Measurements from ENCODE around the gene ZSCAN22. TPM values are rescaled to one million over a fixed set of nuclear protein-coding genes. Genes with fewer than 3 reads are reported as not detected.

ZSCAN22 gene
- total RNA-seq, 4 donors from 2014 or later: 2.4 to 4.8 (median 2.9) TPM

DNA sequence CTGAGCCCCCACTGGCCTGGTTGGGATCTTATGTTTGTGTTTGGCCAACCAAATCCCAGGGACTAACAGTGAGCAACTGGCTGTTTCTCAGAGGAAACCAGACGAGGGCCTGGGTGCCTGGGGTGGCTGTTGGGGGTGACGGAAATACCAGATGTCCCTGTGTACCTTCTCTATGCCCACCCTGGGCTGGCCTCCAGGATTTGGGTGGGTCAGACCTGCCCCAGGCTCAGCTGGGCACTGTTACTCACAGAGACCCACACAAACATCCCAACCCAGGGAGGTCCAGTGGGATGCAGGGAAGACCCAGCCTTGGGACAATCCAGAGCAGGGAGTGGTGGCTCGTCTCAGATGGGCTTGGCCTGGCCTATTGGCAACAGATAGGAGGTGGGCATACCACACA lies 8.8 kb downstream of the ZSCAN22 start:
- no peak for ATAC-seq
- no peaks in the 10 kb centered on the region for H3K27me3 ChIP-seq
- H3K27ac ChIP-seq: no peak overlapping the region
- no peaks in the 10 kb centered on the region for H3K9me3 ChIP-seq
- no peak overlapping the region for H3K4me3 ChIP-seq
- H3K36me3 ChIP-seq: peaks cover 0 to 59% of the 10 kb centered on the region in 2 donors
- TF ChIP-seq, protein P1, sequence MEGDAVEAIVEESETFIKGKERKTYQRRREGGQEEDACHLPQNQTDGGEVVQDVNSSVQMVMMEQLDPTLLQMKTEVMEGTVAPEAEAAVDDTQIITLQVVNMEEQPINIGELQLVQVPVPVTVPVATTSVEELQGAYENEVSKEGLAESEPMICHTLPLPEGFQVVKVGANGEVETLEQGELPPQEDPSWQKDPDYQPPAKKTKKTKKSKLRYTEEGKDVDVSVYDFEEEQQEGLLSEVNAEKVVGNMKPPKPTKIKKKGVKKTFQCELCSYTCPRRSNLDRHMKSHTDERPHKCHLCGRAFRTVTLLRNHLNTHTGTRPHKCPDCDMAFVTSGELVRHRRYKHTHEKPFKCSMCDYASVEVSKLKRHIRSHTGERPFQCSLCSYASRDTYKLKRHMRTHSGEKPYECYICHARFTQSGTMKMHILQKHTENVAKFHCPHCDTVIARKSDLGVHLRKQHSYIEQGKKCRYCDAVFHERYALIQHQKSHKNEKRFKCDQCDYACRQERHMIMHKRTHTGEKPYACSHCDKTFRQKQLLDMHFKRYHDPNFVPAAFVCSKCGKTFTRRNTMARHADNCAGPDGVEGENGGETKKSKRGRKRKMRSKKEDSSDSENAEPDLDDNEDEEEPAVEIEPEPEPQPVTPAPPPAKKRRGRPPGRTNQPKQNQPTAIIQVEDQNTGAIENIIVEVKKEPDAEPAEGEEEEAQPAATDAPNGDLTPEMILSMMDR (IDR thresholded peaks at IDR 0.05): no peak
- TF ChIP-seq POLR2AphosphoS5 (IDR thresholded peaks at IDR 0.05): no peak
- no peaks in the 10 kb centered on the region for H3K4me1 ChIP-seq
- 100% methylated on average over 1 of the region's 3 CpGs; no CpG with 5 or more reads in 1 of the 2 donors for WGBS, 2 donors (ENCODE audit: low coverage in 1 of 2)

DNA sequence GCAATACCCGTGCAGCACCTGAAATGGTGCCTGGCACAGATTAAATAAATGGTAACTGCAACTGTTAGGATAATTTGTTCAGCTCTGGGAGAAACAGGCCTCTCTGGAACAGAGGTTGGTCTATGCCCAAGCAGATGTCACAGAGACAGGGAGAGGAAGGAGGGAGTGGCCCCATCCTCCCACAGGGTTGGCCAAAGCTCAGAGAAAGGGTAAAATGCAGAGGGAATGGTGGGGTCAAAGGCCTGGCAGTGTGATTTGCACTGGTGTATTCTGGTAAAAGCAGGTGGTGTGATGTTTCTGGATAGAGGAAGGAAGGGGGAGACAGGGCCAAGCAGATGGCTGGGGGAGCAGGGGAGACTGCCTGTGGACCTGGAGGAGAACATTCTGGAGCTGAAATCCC lies 9.4 kb downstream of the ZSCAN22 start:
- Histone ChIP-seq H3K4me1 (no peaks in the 10 kb centered on the region), H3K27me3 (no peaks in the 10 kb centered on the region), H3K9me3 (no peaks in the 10 kb centered on the region), H3K27ac (no peak overlapping the region), H3K36me3 (peaks cover 0 to 65% of the 10 kb centered on the region in 2 donors), H3K4me3 (no peak overlapping the region)
- 75 to 80% methylated on average over 1 of the region's 1 CpG for WGBS, 2 donors (ENCODE audit: low coverage in 1 of 2)
- no peak for TF ChIP-seq EP300 (IDR thresholded peaks at IDR 0.05)
- no peak for TF ChIP-seq POLR2AphosphoS5 (IDR thresholded peaks at IDR 0.05)
- TF ChIP-seq, protein P1 (IDR thresholded peaks at IDR 0.05): no peak
- TF ChIP-seq POLR2A (IDR thresholded peaks at IDR 0.05): no peak
- ATAC-seq: no peak

DNA sequence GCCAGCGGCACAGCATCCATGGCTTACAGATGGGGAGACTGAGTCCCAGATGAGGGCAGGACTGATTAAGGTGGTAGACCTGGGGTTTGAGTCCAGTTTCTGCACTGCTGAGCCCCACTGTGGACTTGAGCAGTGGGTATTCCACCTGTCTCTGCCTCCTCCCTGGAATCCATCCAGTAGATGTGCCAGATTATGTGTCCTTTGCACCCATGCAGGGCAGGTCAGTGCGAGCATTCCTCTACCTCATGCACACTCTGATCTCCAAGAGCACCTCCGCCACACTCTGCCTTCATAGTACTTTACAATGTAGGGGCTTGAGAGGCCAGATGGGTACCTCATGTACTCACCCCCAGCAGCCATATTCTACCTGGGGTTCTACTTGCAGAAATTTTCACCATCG lies 10.0 kb downstream of the ZSCAN22 start:
- Histone ChIP-seq H3K27ac (no peak overlapping the region), H3K27me3 (no peaks in the 10 kb centered on the region), H3K36me3 (peaks cover 0 to 71% of the 10 kb centered on the region in 2 donors), H3K9me3 (no peaks in the 10 kb centered on the region), H3K4me3 (no peak overlapping the region), H3K4me1 (no peaks in the 10 kb centered on the region)
- TF ChIP-seq, protein P1 (IDR thresholded peaks at IDR 0.05): no peak
- no peak for TF ChIP-seq POLR2A (IDR thresholded peaks at IDR 0.05)
- TF ChIP-seq POLR2AphosphoS5 (IDR thresholded peaks at IDR 0.05): no peak
- no peak for TF ChIP-seq EP300 (IDR thresholded peaks at IDR 0.05)
- 100% methylated on average over 2 of the region's 4 CpGs for WGBS, 2 donors (ENCODE audit: low coverage in 1 of 2)
- no peak for ATAC-seq

GRCh38 chr19:58338336-58338735 lies 11.5 kb downstream of the ZSCAN22 start:
- H3K27ac ChIP-seq: no peak overlapping the region
- H3K4me3 ChIP-seq: no peak overlapping the region
- no peaks in the 10 kb centered on the region for H3K9me3 ChIP-seq
- 96 to 100% methylated on average over 6 to 8 of the region's 11 CpGs for WGBS, 2 donors (ENCODE audit: low coverage in 1 of 2)
- no peaks in the 10 kb centered on the region for H3K27me3 ChIP-seq
- no peaks in the 10 kb centered on the region for H3K4me1 ChIP-seq
- TF ChIP-seq, protein P1 (IDR thresholded peaks at IDR 0.05): no peak
- no peak for TF ChIP-seq POLR2A (IDR thresholded peaks at IDR 0.05)
- TF ChIP-seq EP300 (IDR thresholded peaks at IDR 0.05): no peak
- no peak for TF ChIP-seq POLR2AphosphoS5 (IDR thresholded peaks at IDR 0.05)
- ATAC-seq: no peak
- peaks cover 0 to 72% of the 10 kb centered on the region in 2 donors for H3K36me3 ChIP-seq

DNA sequence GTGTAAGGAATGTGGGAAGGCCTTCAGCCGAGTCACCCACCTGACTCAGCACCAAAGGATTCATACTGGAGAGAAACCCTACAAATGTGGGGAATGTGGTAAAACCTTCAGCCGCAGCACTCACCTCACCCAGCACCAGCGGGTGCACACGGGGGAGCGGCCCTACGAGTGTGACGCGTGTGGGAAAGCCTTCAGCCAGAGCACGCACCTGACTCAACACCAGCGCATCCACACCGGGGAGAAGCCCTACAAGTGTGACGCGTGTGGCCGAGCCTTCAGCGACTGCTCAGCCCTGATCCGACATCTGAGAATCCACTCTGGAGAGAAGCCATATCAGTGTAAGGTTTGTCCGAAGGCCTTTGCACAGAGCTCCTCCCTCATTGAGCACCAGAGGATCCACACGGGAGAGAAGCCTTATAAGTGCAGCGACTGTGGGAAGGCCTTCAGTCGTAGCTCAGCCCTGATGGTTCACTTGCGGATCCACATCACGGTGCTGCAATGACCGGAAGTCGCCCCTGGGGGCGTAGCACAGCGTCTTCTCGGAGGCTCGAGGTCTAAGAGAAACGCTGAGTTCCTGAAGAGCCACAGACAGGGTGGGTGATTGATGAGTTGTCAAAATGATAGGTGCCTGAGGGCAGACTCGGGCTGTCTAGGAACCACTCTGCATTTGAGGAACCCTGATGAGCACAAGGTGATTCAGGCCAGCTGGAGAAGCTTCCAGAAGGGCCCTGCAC lies 12.2 kb downstream of the ZSCAN22 start:
- no peak for TF ChIP-seq POLR2A (IDR thresholded peaks at IDR 0.05)
- WGBS, 2 donors (ENCODE audit: low coverage in 1 of 2): 57% methylated on average over 13 of the region's 30 CpGs; no CpG with 5 or more reads in 1 of the 2 donors
- H3K36me3 ChIP-seq: peaks cover 0 to 72% of the 10 kb centered on the region in 2 donors
- no peaks in the 10 kb centered on the region for H3K27me3 ChIP-seq
- no peaks in the 10 kb centered on the region for H3K4me1 ChIP-seq
- no peak for ATAC-seq
- H3K4me3 ChIP-seq: no peak overlapping the region
- H3K27ac ChIP-seq: no peak overlapping the region
- H3K9me3 ChIP-seq: no peaks in the 10 kb centered on the region

All from gastroesophageal sphincter (tissue), 4 donors.